Activated CD4-positive, alpha-beta T cell treated with anti-CD3 and anti-CD28 coated beads for 4 hours (primary cell): Measurements from ENCODE around the gene IFNA16.
A peak's percentile ranks its signal among the peaks of the same experiment; 100 is the strongest.
"Not testable (repeated sequence)": the region's sequence is repeated elsewhere in the genome, so short reads cannot be mapped to it uniquely, and the experiment has no call there.

Experiments used
- DNase-seq, 2 donors: peaks; one replicate each; pipeline ENCODE4 v3.0.0-alpha.2; 2020

Gene IFNA16

DNA sequence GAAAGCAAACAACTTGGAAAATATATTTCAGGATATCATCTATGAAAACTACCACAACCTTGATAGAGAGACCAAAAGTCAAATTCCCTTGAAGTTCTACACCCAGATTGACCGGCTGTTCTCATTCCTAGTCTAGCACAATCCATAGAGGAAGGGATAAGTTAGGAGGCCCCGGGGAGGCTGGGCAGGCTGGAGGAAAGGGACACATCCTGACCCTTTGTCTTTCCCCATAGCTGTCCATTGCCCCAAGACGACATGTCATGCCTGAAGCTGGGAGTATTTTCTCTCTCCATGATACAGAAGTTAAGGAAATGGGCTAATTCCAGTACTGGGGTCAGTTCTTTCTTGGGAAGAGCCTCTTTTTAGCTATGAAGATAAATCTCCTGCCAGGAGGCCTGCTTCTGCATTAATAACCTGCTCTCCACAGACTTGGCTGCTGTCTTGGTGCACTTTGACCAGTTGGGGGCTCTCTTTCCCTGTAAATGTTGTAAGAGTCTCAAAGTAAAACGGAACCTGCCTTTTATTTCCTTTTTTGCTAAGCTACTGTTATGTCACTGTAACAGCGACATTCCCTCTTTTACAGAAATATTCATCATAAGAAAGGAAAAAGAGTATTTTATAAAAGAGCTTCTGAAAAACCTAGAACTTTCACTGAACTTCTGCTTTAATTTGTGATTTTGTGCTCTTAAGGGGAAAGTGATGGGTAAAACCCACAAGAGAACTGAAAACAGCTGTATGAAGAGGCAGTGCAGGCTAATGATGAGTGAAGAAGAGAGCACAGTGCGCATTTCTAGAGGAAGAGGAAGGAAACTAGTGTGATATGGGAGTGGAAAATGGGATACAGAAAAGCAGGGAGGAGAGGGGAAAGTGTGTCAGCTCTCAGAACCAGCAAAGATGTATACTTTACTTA is 22.0 kb downstream of the IFNA16 start:
- DNase-seq = peak in 1 of 2 donors; percentile 32

DNA sequence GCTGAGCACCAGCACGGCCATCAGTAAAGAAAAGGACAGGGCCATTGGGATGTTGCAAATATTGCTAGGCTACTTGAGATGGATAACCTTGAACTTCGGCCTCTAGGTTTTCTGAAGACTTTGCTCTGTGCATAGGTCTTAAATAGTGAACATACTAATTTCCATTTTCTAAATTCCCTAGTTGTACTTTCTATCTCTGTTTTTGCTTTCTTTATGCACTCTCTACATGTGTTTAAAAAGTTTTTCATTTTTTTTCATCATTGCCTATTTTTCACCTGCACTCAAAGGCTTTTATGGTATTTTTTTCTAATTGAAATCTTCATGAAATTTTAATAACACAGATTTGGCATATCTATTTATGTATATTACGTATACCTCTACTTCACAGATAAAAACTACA is 29.6 kb downstream of the IFNA16 start, which contains the start of gene IFNA4:
Gene IFNA4 (minus strand): TSS at position 101 of the 400 bp plus-strand sequence. CDS start 56 bp downstream, at position 45.
- DNase-seq = not testable (repeated sequence)

DNA sequence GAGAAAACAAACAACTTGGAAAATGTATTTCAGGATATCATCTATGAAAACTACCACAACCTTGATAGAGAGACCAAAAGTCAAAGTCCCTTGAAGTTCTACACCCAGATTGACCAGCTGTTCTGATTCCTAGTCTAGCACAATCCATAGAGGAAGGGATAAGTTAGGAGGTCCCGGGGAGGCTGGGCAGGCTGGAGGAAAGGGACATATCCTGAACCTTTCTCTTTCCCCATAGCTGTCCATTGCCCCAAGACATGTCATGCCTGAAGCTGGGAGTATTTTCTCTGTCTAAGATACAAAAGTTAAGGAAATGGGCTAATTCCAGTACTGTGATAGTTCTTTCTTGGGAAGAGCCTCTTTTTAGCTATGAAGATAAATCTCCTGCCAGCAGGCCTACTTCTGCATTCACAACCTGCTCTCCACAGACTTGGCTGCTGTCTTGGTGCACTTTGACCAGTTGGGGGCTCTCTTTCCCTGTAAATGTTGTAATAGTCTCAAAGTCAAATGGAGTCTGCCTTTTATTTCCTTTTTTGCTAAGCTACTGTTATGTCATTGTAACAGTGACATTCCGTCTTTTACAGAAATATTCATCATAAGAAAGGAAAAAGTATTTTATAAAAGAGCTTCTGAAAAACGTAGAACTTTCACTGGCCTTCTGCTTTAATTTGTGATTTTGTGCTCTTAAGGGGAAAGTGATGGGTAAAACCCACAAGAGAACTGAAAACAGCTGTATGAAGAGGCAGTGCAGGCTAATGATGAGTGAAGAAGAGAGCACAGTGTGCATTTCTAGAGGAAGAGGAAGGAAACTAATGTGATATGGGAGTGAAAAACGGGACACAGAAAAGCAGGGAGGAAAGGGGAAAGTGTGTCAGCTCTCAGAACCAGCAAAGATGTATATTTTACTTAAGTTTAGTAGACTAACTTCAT is 34.0 kb downstream of the IFNA16 start:
- peak in 1 of 2 donors; percentile 9 for DNase-seq

DNA sequence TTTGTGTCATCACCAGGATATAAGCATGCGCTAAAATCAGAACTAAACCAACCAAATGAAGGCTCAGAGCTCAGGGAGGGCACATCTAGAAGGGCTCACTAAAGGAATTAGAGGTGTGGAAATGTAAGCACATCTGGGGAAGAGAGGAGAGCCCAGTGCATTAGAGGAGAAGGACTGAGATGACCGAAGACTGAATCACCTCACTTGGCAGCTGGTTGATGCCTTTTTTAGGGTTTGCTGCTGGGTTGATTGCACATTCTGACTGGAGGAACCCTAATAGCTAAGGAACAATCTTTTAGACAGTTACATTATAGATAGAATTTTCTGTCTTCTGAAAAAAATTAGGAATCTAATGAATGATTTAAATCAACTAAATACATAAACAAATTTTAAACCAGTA is 42.4 kb downstream of the IFNA16 start:
- no peak for DNase-seq

DNA sequence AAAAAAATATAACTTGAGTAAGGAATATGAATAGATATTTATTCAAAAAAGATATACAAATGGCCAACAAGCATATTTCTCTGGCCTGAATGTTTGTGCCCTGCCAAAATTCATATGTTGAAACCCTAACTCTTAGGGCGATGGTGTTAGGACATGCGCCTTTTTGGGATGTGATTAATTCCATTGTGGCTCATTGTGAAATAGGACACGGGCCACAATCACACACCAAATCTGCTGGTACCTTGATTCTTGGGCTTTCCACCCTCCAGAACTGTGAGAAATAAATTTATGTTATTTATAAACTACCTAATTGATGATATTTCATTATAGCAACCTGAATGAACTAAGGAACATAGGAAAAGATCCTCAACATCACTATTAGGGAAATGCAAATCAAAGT is 45.0 kb downstream of the IFNA16 start:
- DNase-seq = no peak

DNA sequence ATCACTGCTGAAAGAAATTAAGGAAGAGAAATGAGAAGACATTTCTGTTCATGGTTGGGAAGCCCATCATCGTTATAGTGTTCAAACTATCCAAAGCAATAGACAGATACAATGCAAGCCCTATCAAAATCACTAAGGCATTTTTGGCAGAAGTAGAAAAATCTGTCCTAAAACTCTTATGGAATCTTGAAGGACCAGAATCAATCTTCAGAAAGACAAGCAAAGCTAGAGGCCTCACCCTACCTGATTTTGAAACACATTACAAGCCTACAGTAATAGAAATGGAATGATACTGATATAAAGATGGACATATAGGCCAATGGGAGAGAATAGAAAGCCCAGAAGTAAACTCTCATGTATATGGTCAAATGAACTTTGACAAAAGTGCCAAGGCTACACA is 45.8 kb downstream of the IFNA16 start:
- no peak for DNase-seq

DNA sequence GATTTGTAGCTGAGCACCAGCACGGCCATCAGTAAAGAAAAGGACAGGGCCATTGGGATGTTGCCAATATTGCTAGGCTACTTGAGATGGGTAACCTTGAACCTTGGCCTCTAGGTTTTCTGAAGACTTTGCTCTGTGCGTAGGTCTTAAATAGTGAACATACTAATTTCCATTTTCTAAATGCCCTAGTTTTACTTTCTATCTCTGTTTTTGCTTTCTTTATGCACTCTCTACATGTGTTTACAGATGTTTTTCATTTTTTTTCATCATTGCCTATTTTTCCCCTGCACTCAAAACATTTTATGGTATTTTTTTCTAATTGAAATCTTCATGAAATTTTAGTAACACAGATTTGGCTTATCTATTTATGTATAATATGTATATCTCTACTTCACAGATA is 50.6 kb downstream of the IFNA16 start, which contains the start of gene IFNA21:
Gene IFNA21 (minus strand): TSS at position 101 of the 400 bp plus-strand sequence. CDS start 48 bp downstream, at position 53.
- DNase-seq = not testable (repeated sequence)
